Cardiac septum (tissue), 1 donor: Measurements from ENCODE around the gene ZNF366. TPM values are rescaled to one million over a fixed set of nuclear protein-coding genes. Genes with fewer than 3 reads are reported as not detected.

Experiments used
- DNase-seq: peaks from one replicate; pipeline ENCODE4 v3.0.0-alpha.2; 2020; ENCODE audit warnings: low spot score
- intact Hi-C: fragments of 100-400 bp; cut with DNase I; formaldehyde crosslinking; loops from one replicate; pipeline ENCODE4 v1.14.0; 2022
- total RNA-seq: library from RNA; stranded (reverse); fragmentation: NEBNext Ultra II Directional; extraction: Animal tissue kit (Norgen Biotek cat#: 25700); gene quantifications from one replicate; pipeline ENCODE4 v1.2.1, GENCODE V29; 2021
- donor health status: DM: no; HTN: no; CAD: no.

The ZNF366 gene
- total RNA-seq, 1 donor from 2014 or later, result 3.7 TPM

DNA sequence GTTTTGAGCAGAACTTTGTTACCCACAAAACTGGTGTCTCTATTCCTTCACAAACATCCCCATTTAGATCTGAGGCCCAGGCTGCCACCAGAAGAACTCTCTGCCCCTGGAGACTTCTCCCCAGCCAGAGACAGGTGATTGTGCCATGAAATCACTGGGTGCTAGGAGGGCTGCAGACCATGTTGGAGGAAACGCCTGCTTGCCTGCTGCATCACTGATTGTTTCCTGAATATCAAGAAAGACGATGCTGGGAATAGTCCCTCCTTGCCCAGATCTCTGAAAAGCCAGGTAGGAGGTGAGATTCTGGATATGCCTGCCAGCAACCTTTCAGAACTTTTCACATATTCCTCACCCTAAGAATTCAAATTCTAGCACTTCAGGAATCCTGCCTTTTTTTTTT is 8.1 kb downstream of the ZNF366 start:
- DNase-seq, result no peak
- intact Hi-C loops, result no loop called here

DNA sequence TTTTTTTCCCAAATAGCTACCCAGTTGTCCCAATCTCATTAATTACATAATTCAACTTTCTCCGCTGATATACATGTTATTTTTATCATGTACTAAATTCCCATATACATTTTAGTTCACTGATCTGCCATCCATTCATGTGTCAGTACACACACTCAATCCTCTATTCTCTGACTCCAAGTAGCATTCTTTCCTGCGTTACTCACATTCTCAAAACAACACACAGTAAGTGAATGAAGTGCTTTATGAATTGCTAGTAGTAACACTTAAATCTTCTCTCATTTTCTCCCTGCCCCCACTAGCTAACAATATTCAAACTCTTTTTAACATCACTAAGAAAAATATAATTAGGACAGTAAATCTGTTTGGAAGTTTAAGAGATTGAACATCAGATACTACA is 8.9 kb downstream of the ZNF366 start:
- DNase-seq, result no peak
- intact Hi-C loops, result no loop called here

DNA sequence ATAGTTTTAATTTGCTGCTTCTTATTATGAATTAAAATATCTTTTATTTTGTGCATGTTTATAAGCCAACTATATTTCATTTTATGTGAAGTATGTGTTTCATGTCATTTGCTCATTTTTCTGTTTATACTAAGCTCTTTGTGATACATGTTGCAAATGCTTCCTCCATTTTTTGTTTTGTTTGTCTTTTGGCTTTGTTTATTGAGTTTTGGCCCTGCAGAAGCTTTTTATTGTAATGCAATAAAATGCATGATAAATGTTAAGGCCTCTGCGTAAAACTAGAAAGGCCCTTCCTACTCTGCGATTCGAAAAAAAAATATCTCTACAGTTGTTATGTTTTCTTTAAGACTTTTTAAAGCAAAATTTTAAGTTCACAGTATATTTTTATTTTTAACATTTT is 9.4 kb downstream of the ZNF366 start:
- no peak for DNase-seq

DNA sequence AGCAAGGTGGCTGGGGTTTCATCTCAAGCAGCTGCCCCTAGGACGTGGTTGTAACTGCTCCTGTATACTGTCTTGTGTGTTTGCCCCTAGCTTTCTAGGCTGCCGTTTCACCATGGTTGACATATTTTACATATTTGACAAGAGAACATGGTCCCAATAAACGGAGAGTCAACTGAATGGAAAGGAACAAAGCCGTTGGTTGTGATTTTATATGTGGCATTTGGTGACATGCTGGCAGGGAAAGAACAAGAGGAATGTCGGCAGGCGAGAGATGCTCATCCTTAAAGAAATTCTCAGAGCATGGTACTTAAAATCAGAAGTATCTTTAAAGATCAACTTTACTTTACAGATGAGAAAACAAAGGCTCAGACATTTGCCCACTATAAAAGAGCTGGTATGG is 11.8 kb downstream of the ZNF366 start:
- intact Hi-C loops, result no loop called here
- DNase-seq, result no peak

More for the DNA sequence above, 9.4 kb downstream of the ZNF366 start:
- intact Hi-C loops, result no loop called here

DNA sequence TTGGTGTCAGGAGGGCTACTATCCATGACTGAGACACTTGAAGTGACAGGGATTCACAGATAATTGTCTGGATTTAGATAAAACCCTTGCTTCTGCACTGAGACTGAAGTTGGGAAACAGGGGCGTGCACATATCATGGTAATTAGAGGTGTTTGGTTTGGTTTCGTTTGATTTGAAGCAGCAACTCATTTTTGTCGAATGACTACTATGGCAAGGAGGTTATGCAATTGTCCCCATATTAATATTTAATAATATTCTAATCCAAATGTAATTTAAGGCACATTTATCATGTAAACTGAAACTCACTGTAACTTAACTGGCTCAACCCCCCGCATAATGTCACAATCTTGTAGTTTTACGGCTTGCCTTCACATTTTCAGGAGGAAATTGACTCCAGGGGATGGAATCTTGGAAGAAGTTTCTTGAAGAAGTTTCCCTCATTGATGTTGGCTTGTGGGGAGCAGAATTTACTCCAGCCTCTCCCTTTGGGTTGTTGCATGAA is 12.5 kb downstream of the ZNF366 start:
- intact Hi-C loops, result no loop called here
- DNase-seq, result no peak

DNA sequence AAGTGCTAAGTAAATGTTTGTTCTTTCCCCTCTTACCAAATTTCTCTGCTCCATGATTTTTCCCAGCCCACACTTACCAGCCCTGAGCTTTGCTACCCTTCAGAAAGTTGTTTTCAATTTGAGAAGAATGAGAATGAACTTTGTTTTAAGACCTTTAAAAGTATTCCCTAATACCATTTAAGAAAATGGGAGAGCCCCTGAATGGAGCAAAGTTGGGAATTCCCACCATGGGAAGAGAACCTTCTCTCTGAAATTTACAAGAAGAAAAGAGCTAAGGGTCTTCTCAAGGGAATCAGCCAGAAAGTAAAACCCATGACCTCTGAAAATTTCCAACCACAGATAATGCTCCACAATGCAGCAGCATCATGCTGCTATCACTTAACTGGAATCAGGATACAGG is 17.7 kb downstream of the ZNF366 start:
- intact Hi-C loops, result loop anchor here (5.0 kb wide), 1 partner anchor 37 kb away; no protein-coding TSS in a partner anchor
- no peak for DNase-seq

DNA sequence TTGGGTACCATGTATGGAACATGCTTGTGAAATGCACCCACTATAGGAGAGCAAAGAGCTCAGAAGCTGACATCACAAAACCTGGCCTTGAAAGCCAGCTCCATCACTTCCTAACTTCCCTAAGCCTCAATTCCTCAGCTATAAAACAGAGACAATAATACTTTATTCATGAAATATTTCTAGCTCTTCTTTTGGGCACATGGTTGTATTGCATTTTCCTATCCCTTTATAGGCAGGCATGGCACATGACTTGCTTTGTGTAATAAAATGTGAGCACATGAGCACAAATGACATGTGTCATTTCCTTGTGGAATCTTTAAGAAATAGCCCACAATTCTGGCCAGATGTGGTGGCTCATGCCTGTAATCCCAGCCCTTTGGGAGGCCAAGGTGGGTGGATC is 18.5 kb downstream of the ZNF366 start:
- no peak for DNase-seq

DNA sequence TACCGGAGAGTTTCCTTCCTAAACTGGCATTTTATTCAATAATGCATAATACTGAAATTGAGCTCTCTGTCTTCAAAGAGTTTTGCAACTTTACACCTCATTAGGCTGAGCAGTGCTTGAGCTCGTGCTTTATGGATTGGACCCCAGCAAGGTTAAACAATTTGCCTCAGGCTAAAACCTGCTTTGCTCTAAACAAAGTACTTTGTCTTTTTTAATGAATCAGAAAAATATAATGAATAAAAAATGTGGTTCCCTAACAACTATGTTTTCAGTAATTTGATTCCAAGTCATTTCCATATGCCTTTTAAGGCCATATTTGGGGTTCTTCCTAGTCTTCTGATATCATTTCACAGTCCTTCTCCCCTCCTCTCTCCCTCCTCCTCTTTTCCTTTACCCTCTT is 20.0 kb downstream of the ZNF366 start:
- DNase-seq, result no peak

More for the DNA sequence above, 18.5 kb downstream of the ZNF366 start:
- intact Hi-C loops, result loop anchor here (5.0 kb wide), 1 partner anchor 36 kb away; no protein-coding TSS in a partner anchor

DNA sequence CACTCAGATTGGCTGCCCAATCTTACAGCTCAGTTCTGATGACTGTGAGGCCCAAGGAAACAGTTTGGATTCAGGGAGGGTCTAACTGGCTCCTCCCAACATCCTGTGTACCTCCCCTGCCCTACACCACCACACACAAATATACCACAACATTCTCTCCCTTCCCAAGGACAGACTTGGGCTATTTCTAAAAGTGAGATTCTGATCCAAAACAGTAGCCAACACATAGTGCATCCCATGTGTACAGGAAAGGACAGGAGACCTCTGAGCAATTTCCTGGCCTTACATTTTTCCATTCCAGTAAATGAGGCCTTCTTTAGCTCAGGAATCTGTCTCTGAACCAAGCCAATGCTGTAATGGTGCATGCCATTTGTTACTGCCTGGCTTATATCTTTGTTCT is 20.8 kb downstream of the ZNF366 start:
- intact Hi-C loops, result loop anchor here (5.0 kb wide), 1 partner anchor 34 kb away; no protein-coding TSS in a partner anchor
- DNase-seq, result no peak

More for the DNA sequence above, 20.0 kb downstream of the ZNF366 start:
- intact Hi-C loops, result loop anchor here (5.0 kb wide), 1 partner anchor 35 kb away; no protein-coding TSS in a partner anchor

DNA sequence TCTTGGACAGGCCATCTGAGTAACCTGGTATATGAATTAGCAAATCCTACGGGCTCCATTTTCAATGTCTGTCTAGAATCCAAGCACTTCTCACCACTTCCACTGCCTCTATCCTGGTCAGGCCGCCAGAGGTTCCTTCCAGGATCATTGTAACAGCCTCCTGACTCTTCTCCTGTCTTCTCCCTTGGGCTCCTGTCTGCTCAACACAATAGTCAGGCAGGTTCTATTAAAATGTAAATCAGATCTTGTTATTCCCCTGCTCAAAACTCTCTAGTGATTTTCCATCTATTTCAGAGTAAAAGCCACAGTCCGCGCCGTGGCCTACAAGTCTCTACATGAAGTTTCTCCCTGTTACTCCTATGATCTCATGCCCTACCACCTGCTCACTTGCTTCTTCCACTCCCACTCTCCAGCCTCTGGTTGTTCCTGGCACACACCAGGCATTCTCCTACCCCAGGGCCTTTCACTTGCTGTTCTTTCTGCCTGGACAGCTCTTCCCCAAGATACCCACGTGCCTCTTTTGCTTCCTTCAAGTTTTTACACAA is 21.7 kb downstream of the ZNF366 start:
- DNase-seq, result no peak
- intact Hi-C loops, result loop anchor here (5.0 kb wide), 1 partner anchor 33 kb away; no protein-coding TSS in a partner anchor

DNA sequence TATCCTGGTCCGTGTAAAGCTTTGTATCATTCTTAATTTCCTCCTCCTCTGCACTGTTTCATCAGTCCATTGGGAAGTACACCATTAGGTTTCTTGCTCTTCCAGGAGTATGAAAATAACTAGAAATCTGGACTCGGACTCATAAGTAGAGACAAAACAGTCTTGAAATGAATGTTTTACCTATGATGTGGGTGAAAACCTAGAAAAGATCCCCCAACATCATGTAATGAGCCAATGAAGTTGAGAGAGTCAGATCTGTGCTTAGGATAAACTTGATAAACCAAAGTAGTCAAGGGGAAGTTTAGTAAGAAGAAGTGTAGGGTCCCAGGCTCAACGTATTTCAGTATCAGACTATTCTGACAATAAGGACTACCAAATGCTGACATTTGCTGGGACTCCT is 25.2 kb downstream of the ZNF366 start:
- intact Hi-C loops, result no loop called here
- no peak for DNase-seq

DNA sequence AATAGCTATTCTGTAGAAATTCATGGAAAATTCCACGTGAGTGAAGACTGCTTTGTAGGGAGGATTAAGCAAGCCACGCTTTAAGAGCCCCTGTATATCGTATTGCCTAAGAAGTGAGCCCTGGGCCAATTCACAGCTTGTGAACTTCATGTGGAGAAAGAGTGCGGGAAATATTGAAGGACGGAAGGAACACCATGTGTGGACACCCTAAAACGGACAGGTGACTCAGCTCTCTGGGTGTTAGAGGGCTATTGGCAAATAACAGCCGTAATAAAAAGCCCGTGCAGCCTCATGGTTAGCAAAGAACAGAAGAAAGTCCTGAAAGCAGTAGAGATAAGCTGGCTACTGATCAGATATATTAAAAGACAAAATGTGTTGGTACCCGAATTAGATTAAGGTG is 26.4 kb downstream of the ZNF366 start:
- intact Hi-C loops, result no loop called here
- DNase-seq, result no peak

DNA sequence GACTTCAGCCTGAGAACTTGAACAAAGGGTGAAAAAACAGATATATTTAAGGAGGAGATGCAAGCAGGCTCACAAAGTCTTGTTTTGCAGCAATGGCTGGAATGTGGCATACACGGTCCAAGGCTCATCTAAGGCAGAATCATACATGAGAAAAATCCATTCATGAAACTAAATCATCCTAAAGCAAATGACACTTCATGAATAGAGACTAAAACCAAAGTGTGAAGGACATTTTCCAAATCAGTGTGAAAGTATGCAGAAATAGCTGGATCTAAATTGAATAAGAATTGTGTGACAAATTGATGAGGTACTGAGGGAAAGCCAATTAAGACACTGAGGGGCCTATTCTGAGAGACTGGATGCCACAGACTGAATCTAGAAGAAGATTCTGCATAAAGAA is 27.3 kb downstream of the ZNF366 start:
- no peak for DNase-seq
- intact Hi-C loops, result no loop called here

DNA sequence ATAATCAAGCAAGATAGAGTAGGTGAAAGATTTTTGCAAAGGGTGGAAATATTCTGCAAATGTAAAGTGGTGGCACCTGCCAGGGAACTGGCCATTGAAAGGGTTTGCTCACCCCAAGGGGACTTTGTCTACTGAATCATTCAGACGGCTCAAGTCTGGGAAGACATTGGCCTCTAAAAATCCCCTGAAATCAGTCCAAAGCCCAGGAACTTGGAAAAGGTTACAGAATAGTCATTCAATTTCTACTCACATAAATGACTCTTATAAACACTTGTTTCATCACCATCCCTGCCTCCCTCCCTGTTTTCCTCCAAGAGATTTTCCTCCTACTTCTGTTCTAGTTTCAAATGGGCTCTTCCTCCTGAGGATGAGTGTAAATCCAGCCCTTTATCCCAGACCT is 28.5 kb downstream of the ZNF366 start:
- intact Hi-C loops, result no loop called here
- no peak for DNase-seq

DNA sequence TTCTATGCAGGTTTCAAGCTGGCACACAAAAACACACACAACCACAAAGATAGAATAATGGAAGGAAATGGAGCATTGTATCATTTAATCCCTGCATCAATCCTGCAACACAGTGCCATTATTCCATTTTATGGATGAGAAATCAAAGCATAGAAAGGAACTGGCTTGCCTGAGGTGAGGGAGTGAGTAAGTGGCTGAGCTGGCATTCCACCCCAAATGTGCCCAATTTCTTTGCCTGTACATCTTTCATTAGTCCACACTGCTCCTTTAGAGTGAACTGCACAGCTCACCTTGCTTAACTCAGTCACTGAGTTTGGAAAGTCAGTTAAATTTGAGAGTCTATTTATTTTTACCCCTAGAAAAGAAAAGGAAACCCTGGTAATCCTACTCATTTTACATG is 28.9 kb downstream of the ZNF366 start:
- DNase-seq, result no peak
- intact Hi-C loops, result no loop called here

DNA sequence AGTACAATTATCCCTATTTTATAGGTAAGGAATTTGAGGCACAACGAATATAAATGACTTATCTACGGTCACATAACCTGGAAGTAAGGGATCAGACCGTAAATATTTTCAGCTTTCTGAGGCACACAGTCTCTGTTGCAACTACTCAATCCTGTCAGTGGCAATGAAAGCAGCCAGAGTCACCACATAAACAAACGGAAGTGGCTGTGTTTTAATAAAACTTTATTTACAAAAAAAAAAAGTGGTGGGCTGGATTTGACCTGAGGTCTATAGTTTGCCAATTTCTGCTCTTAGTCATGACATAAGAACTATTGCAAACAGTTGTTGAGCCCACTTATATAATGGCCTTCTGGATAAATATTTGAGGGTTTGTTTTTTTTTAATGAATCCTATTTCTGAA is 29.6 kb downstream of the ZNF366 start:
- intact Hi-C loops, result no loop called here

DNA sequence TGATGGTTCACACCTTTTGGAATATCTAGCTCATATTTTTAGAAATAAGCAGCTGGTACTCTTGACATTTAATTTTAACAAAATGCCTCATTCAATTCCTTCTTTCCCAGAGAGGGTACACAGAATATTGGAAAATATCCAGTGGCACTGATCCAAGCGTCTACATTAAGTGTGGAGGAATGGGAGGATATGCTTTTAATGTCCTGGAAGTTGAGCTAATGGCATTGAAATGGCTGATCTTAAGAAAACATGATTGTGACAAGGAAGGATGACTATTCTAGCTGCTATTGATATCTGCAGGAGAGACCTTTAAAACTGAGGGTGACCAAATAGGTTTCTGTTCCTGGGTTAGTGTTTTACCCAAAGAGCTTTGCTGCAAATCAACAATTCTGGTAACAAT is 30.0 kb downstream of the ZNF366 start:
- intact Hi-C loops, result no loop called here
- DNase-seq, result no peak

More for the DNA sequence above, 29.6 kb downstream of the ZNF366 start:
- DNase-seq, result no peak

DNA sequence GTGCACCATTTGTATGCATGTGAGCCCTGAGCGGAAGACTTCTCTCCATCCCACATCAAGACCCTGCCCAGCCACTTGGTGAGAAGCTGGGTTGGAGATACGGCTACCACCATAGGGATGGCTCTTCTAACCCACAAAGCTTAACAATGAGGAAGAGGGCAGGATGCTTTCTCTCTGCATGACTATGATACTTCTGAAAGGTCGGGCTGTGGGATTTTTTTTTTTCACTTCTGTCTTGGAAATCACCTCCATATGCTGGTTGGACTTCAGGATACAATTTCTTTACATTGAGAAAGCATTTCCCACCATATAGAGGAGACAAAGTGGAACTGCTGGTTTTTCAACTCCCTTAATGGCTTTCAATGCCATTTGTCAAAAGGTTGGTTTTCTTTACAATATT is 30.5 kb downstream of the ZNF366 start:
- intact Hi-C loops, result no loop called here
- no peak for DNase-seq

DNA sequence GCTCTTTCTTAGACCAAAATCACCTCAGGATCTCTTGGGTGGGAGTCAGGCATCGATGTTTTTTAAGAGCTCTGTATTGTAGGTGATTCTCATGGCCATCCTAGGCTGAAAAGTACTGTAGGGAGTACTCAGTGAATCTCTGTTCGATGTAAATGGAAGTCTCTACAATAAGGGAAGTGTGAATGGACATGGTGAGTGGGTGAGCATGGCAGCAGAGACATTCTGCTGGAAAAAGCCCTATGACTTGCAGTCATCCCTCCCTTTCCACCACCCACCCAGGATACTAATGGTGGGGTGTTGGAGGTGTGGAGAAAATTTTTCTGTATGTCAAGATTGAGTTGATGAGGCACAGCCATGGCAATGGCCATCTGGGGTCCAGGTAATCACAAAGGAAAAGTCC is 30.9 kb downstream of the ZNF366 start:
- intact Hi-C loops, result no loop called here

DNA sequence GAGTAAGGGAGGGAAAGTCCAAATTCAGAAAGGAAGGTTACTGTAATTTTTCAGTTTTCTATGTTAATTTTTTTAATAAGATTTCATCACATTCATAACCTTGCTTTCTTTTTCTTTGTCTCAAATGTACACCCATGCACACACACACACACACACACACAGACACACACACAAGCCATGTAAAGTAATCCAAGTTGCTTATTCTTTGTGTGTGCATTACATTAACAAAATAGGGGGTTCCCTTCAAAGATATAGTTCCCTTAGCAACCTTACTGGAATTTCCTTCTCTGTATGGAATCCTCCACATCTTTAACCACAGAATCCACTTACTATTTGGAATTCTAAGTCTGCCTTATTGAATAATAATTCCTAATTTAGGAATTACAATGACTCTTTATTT is 32.7 kb downstream of the ZNF366 start:
- intact Hi-C loops, result no loop called here
- DNase-seq, result no peak

More for the DNA sequence above, 30.9 kb downstream of the ZNF366 start:
- no peak for DNase-seq

DNA sequence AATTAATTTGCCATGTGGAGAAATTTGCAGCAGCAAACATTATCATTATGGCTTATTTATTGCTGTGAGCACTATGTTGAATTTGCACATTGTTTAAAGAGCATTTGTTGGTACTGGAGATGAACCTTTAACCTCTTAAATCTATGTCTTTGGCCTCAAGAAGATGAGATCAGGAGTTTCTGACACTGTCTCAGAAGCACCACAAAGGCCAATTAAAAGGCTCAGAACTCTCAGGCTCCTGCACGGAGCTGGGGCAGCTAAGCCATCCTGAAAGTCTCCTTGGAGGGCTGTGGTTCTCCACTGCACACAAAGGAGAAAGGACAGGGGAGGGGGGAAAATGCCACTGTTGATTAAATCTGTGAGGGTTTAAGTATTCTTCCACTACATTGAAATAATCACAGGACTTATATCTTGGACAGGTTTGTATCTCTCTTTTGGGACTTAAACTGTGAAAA is 33.1 kb downstream of the ZNF366 start:
- no peak for DNase-seq

More for the DNA sequence above, 33.1 kb downstream of the ZNF366 start:
- intact Hi-C loops, result no loop called here
